ENCODE results near the gene L2HGDH. TPM values are rescaled to one million over a fixed set of nuclear protein-coding genes. Genes with fewer than 3 reads are reported as not detected.

The L2HGDH gene
- total RNA-seq, 1 donor from 2014 or later, result 5.2 TPM

DNA sequence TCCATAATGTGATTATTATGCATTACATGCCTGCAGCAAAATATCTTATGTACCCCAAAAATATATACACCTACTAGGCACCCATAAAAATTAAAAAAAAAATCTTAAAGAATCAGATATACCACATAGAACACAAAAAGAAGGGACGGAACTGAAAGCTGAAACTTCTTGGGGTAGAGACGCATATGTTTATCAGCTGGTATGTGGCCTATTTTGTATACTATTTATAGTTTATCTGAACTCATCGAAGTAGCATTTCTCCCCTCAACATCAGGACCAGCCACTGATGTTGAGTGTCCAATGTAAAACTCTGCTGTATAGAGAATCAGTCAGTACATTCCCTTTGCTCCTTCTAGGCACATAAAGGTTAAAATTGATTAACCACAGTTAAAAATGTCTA lies 57.8 kb downstream of the L2HGDH start:
- Mint-ChIP-seq H3K4me3 (ENCODE audit: unreplicated experiment) (no peak overlapping the region), H3K27ac (ENCODE audit: unreplicated experiment) (no peak overlapping the region), H3K27me3 (ENCODE audit: low read depth, unreplicated experiment) (no peaks in the 10 kb centered on the region), H3K9me3 (ENCODE audit: unreplicated experiment) (no peaks in the 10 kb centered on the region), H3K4me1 (ENCODE audit: low read depth, unreplicated experiment) (no peaks in the 10 kb centered on the region), H3K36me3 (ENCODE audit: low read depth, unreplicated experiment) (peaks cover 6% of the 10 kb centered on the region)
- Histone ChIP-seq H2AFZ (ENCODE audit: low read depth, low read length) (no peak overlapping the region), H3K27ac (ENCODE audit: low read depth, low read length) (no peak overlapping the region), H3K9ac (ENCODE audit: low read length) (no peak overlapping the region), H3K4me1 (ENCODE audit: insufficient read depth, low read length) (no peaks in the 10 kb centered on the region), H3K4me3 (ENCODE audit: insufficient read depth, low read depth, low read length) (no peak overlapping the region), H3K36me3 (ENCODE audit: insufficient read depth, low read length) (no peaks in the 10 kb centered on the region), H3K27me3 (ENCODE audit: insufficient read depth, low read length) (no peaks in the 10 kb centered on the region), H3K79me2 (ENCODE audit: insufficient read depth, low read length) (no peaks in the 10 kb centered on the region), H3K9me3 (ENCODE audit: insufficient read depth, low read depth, low read length) (no peaks in the 10 kb centered on the region), H4K20me1 (ENCODE audit: insufficient read depth, low read length) (no peaks in the 10 kb centered on the region), H3K4me2 (ENCODE audit: low read length) (no peak overlapping the region)
- DNase-seq (ENCODE audit: low read depth) (no peak), FAIRE-seq (no peak)
- TF ChIP-seq EZH2 (IDR thresholded peaks at IDR 0.05; ENCODE audit: insufficient read depth, low read length), result no peak
- TF ChIP-seq, protein P1, sequence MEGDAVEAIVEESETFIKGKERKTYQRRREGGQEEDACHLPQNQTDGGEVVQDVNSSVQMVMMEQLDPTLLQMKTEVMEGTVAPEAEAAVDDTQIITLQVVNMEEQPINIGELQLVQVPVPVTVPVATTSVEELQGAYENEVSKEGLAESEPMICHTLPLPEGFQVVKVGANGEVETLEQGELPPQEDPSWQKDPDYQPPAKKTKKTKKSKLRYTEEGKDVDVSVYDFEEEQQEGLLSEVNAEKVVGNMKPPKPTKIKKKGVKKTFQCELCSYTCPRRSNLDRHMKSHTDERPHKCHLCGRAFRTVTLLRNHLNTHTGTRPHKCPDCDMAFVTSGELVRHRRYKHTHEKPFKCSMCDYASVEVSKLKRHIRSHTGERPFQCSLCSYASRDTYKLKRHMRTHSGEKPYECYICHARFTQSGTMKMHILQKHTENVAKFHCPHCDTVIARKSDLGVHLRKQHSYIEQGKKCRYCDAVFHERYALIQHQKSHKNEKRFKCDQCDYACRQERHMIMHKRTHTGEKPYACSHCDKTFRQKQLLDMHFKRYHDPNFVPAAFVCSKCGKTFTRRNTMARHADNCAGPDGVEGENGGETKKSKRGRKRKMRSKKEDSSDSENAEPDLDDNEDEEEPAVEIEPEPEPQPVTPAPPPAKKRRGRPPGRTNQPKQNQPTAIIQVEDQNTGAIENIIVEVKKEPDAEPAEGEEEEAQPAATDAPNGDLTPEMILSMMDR (IDR thresholded peaks at IDR 0.05; ENCODE audit: insufficient read depth, low read depth, low read length), result no peak

DNA sequence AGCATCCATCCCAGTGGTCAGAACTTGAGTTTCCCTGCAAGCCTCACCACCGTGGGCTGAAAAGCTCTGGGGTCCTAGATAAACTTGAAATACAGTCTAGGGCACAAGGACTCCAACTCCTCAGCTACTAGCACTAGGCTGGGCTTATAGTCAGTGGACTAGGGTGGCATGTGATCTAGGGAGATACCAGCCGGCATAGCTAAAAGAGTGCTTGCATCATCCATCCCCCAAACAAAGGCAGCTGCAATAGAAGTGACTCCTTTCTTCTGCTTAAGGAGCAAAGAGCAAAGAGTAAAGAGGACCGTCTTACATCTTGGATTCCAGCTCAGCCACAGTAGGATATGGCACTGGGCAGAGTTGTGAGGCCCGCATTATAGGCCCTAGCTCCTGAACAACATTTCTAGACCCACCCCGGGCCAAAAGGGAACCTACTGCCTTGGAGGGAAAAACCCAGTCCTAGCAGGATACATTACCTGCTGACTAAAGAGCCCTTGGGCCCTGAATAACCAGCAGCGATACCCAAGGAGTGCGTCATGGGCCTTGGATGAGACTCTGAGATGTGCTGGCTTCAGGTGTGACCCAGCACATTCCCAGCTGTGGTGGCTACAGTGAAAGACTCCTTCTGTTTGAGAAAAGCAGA lies 62.8 kb downstream of the L2HGDH start:
- Histone ChIP-seq H3K9me3 (ENCODE audit: insufficient read depth, low read depth, low read length) (peaks cover 2% of the 10 kb centered on the region), H3K79me2 (ENCODE audit: insufficient read depth, low read length) (no peaks in the 10 kb centered on the region), H3K36me3 (ENCODE audit: insufficient read depth, low read length) (no peaks in the 10 kb centered on the region), H3K4me1 (ENCODE audit: insufficient read depth, low read length) (no peaks in the 10 kb centered on the region), H3K27me3 (ENCODE audit: insufficient read depth, low read length) (no peaks in the 10 kb centered on the region), H3K4me3 (ENCODE audit: insufficient read depth, low read depth, low read length) (no peak overlapping the region), H3K4me2 (ENCODE audit: low read length) (no peak overlapping the region), H2AFZ (ENCODE audit: low read depth, low read length) (no peak overlapping the region), H4K20me1 (ENCODE audit: insufficient read depth, low read length) (no peaks in the 10 kb centered on the region), H3K27ac (ENCODE audit: low read depth, low read length) (no peak overlapping the region), H3K9ac (ENCODE audit: low read length) (no peak overlapping the region)
- no peaks in the 10 kb centered on the region for H3K9me3 Mint-ChIP-seq (ENCODE audit: unreplicated experiment)
- H3K4me1 Mint-ChIP-seq (ENCODE audit: low read depth, unreplicated experiment), result no peaks in the 10 kb centered on the region
- TF ChIP-seq, protein P1 (IDR thresholded peaks at IDR 0.05; ENCODE audit: insufficient read depth, low read depth, low read length), result no peak
- no peak for TF ChIP-seq EZH2 (IDR thresholded peaks at IDR 0.05; ENCODE audit: insufficient read depth, low read length)
- FAIRE-seq (no peak), DNase-seq (ENCODE audit: low read depth) (no peak)
- peaks cover 6% of the 10 kb centered on the region for H3K36me3 Mint-ChIP-seq (ENCODE audit: low read depth, unreplicated experiment)
- H3K27me3 Mint-ChIP-seq (ENCODE audit: low read depth, unreplicated experiment), result no peaks in the 10 kb centered on the region
- no peak overlapping the region for H3K4me3 Mint-ChIP-seq (ENCODE audit: unreplicated experiment)
- H3K27ac Mint-ChIP-seq (ENCODE audit: unreplicated experiment), result no peak overlapping the region

DNA sequence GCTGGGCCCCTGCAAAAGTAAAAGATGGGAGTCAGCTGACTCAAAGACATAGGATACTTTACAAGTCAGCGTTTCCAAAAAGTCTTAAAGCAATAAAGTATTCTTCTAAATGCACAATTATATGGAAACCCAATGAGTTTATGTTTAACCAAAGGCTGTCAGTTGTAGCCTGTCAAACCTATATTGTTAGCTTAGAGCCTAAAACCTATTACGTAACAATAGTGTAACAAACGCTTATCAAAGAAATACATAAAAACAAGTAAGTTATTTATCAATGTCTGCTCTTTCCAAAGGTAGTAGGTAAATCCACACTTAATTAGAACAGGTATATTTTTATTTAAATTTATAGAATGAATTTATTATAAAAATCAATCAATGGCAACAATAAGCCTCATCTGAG lies 64.8 kb downstream of the L2HGDH start:
- H3K36me3 ChIP-seq (ENCODE audit: insufficient read depth, low read length), result no peaks in the 10 kb centered on the region
- no peaks in the 10 kb centered on the region for H4K20me1 ChIP-seq (ENCODE audit: insufficient read depth, low read length)
- no peak overlapping the region for H3K9ac ChIP-seq (ENCODE audit: low read length)
- H3K4me3 Mint-ChIP-seq (ENCODE audit: unreplicated experiment), result no peak overlapping the region
- no peaks in the 10 kb centered on the region for H3K9me3 Mint-ChIP-seq (ENCODE audit: unreplicated experiment)
- no peak overlapping the region for H2AFZ ChIP-seq (ENCODE audit: low read depth, low read length)
- no peak overlapping the region for H3K27ac Mint-ChIP-seq (ENCODE audit: unreplicated experiment)
- no peaks in the 10 kb centered on the region for H3K4me1 Mint-ChIP-seq (ENCODE audit: low read depth, unreplicated experiment)
- DNase-seq (ENCODE audit: low read depth), result no peak
- FAIRE-seq, result no peak
- no peaks in the 10 kb centered on the region for H3K4me1 ChIP-seq (ENCODE audit: insufficient read depth, low read length)
- H3K79me2 ChIP-seq (ENCODE audit: insufficient read depth, low read length), result no peaks in the 10 kb centered on the region
- H3K36me3 Mint-ChIP-seq (ENCODE audit: low read depth, unreplicated experiment), result peaks cover 4% of the 10 kb centered on the region
- no peak for TF ChIP-seq EZH2 (IDR thresholded peaks at IDR 0.05; ENCODE audit: insufficient read depth, low read length)
- TF ChIP-seq, protein P1 (IDR thresholded peaks at IDR 0.05; ENCODE audit: insufficient read depth, low read depth, low read length), result no peak
- H3K27me3 ChIP-seq (ENCODE audit: insufficient read depth, low read length), result no peaks in the 10 kb centered on the region
- peaks cover 2% of the 10 kb centered on the region for H3K9me3 ChIP-seq (ENCODE audit: insufficient read depth, low read depth, low read length)
- no peak overlapping the region for H3K4me3 ChIP-seq (ENCODE audit: insufficient read depth, low read depth, low read length)
- no peaks in the 10 kb centered on the region for H3K27me3 Mint-ChIP-seq (ENCODE audit: low read depth, unreplicated experiment)
- no peak overlapping the region for H3K27ac ChIP-seq (ENCODE audit: low read depth, low read length)
- H3K4me2 ChIP-seq (ENCODE audit: low read length), result no peak overlapping the region
